Stimulated activated CD4-positive, alpha-beta T cell treated with anti-CD3 and anti-CD28 coated beads, Interleukin-4, amount 100 ng/mL, for 1 hour (primary cell): Measurements from ENCODE around the gene CD300LG.
A peak's percentile ranks its signal among the peaks of the same experiment; 100 is the strongest.
"Not testable (repeated sequence)": the region's sequence is repeated elsewhere in the genome, so short reads cannot be mapped to it uniquely, and the experiment has no call there.

Experiments
- DNase-seq: peaks from one replicate; pipeline ENCODE4 v3.0.0-alpha.2; 2020

CD300LG gene

DNA sequence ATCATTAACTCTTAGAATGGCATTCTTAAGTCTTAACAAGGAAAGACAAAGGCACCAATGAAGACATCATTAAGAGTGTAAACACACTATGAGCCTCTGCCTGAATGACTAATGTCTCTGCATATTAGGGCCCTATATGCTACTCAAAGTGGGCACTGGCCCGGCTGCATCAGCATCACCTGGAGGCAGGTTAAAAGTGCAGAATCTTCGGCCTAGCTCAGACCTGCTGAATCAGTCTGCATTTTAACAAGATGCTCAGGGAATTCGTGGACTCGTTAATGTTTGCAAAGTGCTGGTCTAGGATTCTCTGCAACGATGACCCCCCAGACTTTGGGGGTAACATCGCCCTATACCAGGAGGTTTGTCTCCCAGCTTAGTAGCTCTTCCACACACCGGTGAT lies 20.8 kb upstream of the CD300LG start:
- DNase-seq: no peak

DNA sequence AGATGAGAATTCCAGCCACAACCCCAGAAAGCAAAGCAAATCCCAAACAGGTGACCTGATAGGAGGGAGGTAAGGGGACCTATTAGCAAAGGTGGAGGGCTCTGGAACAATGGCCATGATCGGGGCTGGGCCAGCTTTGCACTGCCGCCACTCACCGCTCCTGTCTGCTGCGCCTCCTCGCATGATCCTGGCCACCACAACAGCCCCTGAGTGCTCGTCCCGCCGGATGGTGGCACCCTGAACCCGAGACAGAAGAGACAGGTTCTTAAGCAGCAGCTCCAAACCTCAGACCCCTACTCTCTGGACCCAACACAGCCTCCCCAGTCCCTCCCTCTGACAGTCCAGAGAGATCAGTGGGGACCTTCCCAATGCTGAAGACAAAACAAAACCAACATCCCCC lies 19.4 kb upstream of the CD300LG start:
- DNase-seq: no peak

DNA sequence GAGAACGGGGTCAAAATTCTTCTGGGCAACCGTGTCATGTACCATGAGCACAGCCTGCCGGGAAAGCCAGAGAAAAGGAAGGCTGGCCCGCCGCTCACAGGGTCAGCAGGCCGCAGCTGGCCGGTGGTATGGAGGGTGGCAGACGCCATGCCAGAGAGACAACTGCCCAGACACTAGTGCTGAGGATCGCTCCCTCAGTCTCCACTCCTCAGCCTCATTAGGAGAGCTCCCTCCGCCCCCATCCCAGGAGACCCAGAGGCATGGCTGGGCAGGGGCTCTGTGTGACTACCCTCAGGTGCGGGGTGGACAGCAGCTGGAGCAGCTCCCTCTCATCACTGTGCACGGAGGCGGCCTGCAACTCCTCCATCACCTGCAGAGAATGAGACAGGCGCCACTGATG lies 17.2 kb upstream of the CD300LG start:
- DNase-seq: no peak

DNA sequence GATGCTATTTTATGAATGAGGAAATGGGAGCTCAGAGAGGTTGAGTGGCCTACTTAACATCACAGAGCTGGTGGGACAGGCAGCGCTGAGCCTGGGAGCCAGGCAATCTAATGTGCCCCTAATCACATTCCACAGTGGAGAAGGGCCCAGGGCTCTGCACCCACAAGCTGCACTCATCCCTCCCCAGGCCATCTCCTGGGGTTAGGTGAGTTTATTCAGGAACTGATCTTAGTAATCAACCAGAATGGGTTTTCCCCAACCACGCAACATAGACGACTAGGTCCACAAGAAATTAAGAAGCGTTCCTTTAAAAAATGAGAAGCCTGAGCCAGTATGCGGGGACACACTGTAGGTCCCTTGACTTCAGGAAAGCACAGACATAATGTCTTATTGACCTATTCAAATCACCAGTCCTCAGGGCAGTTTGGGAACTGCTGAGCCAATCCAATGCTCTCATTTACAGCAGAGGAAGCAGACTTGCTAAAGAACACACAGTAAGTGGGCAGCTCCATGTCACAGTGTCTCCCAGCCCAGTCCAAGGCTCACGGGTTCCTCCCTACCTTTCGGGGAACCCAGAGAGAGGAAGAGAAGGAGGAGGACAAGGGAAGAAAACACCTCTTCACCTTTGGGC lies 16.4 kb upstream of the CD300LG start:
- DNase-seq: no peak

DNA sequence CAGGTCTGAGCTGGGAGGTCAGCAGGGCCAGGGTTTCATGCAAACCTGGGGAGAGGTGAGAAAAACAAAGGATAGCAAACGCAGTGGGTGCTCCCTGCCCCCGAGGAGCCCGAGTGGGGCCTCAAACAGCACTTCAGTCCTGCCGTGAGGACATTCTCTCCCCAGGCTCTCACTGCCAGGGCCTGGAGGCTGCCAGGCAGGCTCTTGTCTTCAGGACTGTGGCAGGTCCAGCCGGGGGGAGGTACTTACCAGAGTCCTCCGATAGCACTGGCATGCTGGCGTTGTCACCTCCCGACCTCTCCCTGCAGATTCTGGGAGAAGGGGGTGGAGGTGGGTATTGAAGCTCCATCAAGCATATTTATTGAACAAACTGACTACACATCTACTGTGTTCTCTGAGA lies 15.3 kb upstream of the CD300LG start:
- no peak for DNase-seq

DNA sequence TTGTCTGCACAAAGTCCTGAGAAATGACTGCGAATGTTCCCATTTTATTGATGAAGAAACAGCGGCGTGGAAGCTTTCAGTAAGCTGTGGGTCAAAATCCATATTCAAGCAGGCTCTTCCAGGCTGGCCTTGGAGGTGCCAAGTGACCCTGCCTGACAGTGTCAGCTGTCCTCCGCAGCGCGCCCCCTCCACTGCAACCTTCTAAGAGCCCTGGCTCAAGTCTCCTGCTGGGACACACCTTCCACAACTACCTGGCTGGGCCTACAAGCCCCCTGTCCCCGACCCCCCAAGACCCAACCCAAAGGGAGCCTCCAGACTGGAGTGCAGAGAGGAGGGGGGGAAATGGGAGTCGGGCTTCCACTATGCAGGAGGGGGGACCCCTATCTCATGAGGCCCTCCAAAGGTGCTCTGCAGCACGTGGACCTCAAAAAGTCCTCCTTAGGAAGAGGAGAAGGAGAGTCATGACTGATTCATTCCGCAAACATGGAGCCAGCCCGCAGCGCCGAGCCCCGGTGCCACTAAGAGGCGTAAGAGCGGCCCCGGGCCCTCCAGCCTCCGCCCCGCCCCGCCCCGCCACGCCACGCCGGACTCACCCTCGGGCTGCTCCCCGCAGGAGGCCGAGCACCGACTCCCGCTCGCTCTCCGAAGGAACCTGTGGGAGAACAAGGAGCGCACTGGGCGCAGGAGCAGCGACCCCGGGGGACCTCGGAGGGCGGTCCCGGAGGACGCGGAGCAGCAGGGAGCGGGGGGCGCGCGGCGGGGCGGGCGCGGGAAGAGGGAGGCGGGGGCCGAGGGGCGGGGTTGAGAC lies 14.6 kb upstream of the CD300LG start:
- DNase-seq: peak; percentile 17

DNA sequence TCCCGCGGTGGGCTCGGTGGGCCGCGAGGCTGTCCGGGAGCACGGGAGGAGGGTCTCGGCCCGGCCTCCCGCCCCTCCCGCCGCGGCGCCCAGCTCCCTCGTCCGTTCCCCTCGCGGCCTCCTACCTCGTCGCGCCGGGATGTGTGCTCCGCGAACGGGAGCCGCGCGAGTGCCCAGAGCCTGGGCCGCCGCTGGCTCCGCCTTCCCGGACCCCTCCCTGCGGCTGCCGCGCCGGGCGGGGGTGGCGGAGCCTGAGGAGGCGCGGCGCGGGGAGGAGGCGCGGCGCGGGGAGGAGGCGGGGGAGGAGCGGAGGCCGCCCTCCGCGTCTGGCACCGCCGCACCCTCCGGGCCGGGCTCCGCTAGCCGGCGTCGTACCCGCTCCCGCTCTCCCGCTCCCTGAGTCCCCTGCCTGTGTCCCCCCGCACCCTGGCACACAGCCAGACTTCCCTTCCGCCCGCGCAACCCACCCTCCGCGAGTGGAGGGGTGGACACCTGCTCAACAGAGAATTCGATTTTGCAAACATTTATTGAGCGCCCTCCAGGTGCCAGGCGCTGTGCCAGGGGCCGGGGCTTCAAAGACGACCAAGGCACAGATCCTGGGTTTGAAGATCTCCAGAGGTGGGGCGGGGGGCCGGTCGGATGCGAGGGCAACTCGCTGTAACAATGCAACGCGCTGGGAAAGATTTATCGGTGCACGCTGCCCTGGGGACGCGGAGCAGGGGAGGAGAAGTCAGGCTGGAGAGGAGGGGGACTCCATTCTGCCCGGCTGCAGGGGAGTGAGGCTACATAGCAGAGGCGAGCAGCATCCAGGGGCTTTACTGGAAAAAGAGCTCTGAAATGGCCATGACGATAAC lies 13.8 kb upstream of the CD300LG start, which contains the start of gene MPP3:
TSS of gene MPP3 (minus strand) at position 171 of the 854 bp plus-strand sequence. CDS start 1,240 bp downstream, outside the sequence.
- peak; percentile 58 for DNase-seq

DNA sequence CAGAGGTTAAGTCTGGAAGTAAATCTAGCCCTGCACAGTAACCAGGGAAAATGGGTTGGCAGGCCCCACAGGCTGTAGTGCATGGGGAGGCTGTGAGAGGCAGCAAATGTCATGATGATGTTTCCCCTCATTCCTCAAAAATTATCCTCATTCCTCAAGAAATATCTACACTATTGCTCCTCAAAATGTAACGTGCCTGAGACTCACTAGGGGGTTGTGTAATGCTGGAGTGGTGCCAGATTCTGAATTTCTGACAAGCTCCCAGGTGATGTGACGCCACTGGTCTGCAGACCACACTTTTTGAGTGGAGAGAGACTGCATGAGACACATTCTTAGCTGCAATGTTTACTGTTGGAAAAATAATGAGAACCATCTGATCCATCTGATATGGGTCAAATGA lies 12.9 kb upstream of the CD300LG start:
- no peak for DNase-seq

DNA sequence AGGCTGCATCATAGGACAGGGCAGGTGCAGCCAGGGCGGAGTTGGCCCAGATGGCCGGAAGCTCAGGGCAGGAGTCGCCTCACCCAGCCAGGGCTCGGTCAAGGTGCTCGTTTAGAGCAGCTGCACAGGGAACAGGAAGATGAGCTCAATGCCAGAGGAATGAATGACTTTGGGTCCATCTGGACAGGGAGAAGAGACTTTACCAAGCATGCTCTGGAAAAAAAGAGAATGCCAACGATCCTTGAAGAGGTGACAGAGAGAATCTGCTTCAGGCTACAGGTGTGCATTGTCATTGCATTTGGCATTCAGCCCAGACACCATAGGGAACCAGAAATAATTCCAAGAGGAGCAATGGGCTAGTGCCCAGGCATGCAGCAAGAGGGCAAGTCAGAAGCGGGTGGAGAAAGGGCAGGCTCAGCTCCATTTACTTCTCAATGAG lies 7.3 kb upstream of the CD300LG start:
- DNase-seq: no peak

DNA sequence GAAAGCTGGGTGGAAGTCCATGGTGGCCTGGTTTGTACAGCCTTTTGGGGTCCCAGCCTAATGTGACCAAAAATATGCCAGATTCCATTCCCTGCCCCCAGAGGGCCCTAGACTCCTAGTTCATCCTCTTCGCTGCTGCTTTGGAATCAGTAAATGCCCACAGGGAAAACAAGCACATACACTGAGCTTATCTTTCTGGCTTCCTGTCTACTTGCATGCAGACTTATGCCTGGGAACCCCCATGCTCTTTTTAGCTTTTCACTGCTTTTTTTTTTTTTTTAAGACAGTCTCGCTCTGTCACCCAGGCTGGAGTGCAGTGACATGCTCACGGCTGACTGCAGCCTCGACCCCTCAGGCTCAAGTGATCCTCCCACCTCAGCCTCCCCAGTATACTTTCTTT lies 6.2 kb upstream of the CD300LG start:
- DNase-seq: no peak

DNA sequence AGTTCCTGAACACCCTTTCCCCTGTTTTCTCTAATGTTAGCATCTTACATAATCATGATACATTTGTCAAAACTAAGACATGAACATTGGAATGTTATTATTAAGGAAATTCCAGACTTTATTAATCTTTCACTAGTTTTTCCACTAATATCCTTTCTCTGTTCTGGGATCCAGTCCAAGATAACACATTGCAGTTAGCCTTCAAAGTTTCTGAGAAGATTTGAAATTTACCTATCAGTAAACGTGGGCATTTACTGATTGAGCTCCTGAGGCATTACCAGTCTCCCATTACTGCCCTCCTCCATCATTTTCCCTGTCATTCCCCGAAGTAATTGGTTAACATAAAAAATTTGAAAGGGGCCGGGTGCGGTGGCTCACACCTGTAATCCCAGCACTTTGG lies 5.7 kb upstream of the CD300LG start:
- DNase-seq: no peak

DNA sequence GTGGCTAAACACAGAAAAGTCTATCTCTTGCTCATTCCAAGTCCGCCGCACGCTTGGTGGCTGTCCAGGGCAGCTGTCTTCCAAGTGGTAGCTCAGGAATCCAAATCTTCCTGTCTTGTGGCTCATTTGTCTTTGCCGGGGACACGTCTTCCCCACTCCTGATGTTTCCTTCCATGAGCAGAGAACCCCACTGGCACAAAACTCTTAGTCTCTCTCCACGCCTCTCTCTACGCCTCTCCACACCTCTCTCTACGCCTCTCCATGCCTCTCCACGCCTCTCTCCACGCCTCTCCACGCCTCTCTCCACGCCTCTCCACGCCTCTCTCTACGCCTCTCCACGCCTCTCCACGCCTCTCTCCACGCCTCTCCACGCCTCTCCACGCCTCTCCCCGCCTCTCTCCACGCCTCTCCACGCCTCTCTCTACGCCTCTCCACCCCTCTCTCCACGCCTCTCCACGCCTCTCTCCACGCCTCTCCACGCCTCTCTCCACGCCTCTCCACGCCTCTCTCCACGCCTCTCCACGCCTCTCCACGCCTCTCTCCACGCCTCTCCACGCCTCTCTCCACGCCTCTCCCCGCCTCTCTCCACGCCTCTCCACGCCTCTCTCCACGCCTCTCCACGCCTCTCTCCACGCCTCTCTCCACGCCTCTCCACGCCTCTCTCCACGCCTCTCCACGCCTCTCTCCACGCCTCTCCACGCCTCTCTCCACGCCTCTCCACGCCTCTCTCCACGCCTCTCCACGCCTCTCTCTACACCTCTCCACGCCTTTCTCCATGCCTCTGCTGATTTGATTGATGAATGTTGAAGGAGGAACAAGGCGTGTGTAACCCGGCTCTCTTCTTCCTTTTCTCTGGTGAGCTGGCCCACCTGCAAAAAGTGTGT lies 4.6 kb upstream of the CD300LG start:
- not testable (repeated sequence) for DNase-seq

DNA sequence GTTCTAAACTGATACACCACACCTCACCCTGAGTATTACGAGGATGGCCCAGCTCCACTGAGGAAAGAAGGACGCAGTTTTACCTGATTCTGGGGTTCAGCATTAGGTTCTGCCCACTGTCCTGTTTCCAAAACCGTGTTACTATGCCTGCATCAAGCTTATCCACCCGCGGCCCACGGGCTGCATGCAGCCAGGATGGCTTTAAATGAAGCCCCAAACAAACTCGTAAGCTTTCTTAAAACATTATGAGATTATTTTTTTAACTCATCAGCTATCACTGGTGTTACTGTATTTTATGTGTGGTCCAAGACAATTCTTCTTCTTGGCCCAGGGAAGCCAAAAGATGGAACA lies 4.0 kb upstream of the CD300LG start:
- no peak for DNase-seq

DNA sequence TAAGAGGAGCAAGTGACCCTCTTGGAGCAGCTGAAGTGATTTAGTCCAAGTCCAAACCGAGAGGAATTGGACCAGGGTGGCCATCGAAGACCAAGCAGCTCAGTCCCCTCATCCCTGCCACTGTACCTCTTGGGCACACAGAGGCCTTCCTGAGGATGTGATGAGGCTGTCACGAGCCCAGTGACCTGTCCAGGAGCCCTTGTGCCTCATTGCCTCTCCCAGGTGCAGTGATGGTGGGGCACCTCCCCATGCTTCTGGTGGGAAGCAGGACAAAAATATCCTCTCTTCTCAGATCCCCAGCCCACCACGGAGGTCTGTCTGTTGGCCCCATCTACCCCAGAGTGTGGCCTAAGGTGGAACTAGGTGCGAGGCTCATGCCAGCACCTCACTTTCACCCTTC lies 2.7 kb upstream of the CD300LG start:
- DNase-seq: no peak

DNA sequence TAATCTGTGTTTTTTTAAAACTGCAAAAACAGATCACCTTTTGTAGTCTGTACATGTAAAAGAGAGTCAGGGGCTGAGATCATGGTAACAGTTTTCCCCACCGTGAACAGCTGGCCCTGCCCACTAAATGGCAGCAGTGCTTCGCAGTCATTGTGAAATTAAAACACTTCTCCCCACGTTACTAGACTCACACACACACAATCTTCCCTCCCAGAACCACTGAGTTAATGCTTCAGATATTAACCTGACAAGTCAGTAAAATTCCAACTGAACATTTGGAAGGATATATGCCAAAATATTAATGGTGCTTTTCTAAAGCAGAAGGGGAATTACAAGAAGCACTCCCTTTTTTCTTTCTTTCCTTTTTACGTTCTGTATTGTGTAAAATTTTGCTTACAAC lies 1.2 kb upstream of the CD300LG start:
- no peak for DNase-seq

DNA sequence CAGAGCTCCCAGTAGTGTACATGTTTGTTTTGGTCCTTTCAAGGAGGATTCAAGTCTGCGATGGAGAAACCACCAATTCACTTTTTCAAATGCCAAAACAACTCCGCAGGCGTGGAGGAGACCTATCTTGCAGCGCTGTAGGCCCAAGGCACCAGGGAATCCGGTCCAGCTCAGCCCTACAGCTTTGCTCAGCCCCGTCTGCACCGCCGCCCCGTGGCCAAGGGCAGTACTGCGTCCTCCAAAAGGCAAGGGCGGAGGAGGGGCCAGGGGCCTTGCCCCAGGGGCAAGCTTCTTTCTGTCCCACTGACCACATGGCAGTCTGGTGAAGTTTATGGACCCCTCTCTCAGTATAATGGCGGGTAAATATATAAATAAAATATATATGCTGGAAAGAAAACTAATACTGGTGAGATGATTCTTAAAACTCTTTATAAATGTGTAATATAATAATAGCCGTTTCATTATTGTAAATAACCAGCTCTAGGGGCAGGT lies 709 bp upstream of the CD300LG start:
- peak; percentile 84 for DNase-seq

DNA sequence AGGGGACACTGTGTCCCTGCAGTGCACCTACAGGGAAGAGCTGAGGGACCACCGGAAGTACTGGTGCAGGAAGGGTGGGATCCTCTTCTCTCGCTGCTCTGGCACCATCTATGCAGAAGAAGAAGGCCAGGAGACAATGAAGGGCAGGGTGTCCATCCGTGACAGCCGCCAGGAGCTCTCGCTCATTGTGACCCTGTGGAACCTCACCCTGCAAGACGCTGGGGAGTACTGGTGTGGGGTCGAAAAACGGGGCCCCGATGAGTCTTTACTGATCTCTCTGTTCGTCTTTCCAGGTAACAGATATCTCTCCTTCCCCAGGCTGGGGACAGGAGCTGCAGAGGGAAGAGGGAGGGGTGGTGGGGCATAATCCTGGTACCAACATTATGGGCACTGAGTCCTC lies 1.6 kb downstream of the CD300LG start:
- DNase-seq: no peak

DNA sequence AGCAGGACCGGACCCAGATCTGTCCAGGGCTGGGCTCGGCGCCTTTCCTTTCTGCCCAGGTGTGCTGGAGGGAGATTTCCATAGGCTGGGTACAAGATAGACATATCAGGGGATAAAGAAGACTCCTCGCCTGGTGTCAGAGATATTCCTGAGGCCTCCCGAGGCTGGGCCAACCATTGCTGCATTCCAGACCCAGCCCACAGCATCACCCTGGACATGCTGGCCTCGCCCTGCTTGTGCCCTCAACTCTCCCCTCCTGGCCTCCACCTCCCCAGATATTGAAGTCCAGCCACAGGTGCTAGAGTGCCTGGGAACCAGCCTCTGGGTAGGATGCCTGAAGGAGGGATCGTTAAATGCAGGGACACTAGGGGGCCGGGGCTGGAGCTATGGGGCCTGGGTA lies 2.1 kb downstream of the CD300LG start:
- no peak for DNase-seq

DNA sequence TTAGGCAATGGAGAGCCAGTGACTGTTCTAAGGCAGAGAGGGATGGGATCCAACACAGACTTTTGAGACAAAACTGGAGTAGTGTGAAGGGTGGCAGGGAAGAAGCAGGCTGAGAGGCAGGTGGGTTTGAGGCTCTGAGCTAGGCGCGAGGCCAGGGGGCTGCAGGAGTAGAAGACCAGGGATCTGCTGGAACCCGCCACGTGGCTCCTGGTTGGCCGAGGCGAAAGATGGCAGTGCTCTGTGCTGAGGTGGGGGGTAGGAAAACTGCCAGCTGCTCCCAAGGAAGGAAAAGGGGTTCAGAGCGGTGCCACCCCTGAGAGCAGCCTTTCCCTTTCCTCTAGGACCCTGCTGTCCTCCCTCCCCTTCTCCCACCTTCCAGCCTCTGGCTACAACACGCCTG lies 5.6 kb downstream of the CD300LG start:
- no peak for DNase-seq

DNA sequence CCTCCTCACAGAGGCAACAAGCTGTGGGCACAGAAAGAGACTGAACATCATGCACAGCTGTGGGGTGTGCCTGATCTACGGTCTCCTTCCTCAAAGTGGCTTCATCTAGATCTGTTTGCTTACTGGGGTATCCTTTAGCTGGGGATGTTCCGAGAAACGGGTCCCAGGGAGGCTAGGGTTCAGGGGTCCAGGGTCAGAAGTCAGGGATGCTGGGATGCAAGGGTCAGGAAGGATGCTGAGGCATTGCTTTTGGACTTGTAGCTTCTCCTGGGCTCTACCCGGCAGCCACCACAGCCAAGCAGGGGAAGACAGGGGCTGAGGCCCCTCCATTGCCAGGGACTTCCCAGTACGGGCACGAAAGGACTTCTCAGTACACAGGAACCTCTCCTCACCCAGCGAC lies 6.6 kb downstream of the CD300LG start:
- DNase-seq: no peak

DNA sequence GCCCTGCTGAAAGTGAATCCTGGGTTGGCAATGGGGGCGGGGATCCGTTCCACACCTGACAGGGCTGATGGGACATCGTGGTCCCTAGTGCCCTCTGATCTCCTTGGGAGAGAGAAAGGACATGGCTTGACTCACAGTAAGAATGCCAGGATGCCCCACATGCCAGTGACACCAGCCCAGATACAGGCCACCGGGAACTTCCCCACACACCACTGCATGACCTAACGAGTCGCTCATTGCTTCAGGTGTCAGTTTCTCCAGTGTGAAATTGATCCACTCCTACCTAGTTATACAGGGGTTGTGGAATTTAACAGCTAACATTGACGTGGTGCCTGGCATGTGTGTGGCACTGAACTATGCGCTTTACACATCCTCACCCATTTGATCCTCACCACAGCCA lies 7.5 kb downstream of the CD300LG start:
- no peak for DNase-seq

DNA sequence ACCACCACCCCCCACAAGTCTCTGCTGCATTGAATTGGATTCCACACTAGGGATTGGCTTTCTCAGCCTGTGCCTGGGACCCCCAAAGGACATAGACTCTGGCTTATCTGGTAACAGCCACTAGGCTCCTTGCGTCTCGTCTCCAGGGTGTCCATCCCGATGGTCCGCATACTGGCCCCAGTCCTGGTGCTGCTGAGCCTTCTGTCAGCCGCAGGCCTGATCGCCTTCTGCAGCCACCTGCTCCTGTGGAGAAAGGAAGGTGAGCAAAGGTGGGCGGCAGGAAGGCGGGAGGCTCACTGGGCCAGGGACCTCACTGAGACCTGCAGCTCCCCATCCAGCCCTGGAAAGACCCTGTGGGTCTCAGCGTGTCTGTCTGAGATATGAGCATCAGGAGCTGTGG lies 8.1 kb downstream of the CD300LG start:
- DNase-seq: no peak

DNA sequence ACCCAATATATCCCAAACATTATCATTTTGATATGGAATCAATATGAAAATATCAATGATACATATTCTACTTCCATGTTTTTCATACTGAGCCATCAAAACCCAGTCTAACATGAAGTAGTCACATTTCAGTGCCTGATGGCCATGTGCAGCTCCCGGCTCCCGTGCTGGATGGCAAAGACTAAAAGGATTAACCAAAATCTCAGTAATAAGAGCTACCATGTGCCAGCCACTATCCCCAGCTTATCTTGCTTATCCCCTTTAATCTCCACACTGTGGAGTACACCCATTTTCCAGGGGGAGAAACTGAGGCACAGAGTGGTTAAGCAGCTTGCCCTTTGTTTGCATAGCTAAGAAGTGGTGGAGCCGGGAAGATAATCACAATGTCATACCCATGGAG lies 9.2 kb downstream of the CD300LG start:
- DNase-seq: no peak
